Stomach (tissue), 9 donors: Measurements from ENCODE around the gene PRKX. TPM values are rescaled to one million over a fixed set of nuclear protein-coding genes. Genes with fewer than 3 reads are reported as not detected.
"Not testable (repeated sequence)": the region's sequence is repeated elsewhere in the genome, so short reads cannot be mapped to it uniquely, and the experiment has no call there.

Experiments used
- DNase-seq, 2 donors: peaks; one replicate each; pipeline versions ENCODE4 v3.0.0 to v3.0.0-alpha.2; 2013 to 2019
- H3K27ac ChIP-seq, 5 donors: fragments of 200-600 bp in 4 of 5; sonication (generic) in 4 of 5; one replicate each; pipeline ENCODE4 v1.5.1; 2013 to 2019; ENCODE audit warnings: mild to moderate bottlenecking in 1 of 5, moderate library complexity in 1 of 5
- H3K27me3 ChIP-seq, 3 donors: fragments of 200-600 bp; sonication (generic); one replicate each; pipeline ENCODE4 v1.5.1; 2017 to 2019; ENCODE audit warnings: mixed run types in 1 of 3
- H3K36me3 ChIP-seq, 4 donors: fragments of 200-600 bp; sonication (generic); 1 replicate in 3 of 4; 2 replicates in 1 of 4; pipeline ENCODE4 v1.5.1; 2016 to 2019
- H3K4me1 ChIP-seq, 4 donors: fragments of 200-600 bp; sonication (generic); one replicate each; pipeline ENCODE4 v1.5.1; 2016 to 2019
- H3K4me3 ChIP-seq, 4 donors: fragments of 200-600 bp; sonication (generic) in 3 of 4; one replicate each; pipeline ENCODE4 v1.5.1; 2016 to 2019; ENCODE audit warnings: mild to moderate bottlenecking in 1 of 4
- H3K9me3 ChIP-seq, 4 donors: fragments of 200-600 bp; sonication (generic); one replicate each; pipeline ENCODE4 v1.5.1; 2016 to 2019
- CTCF ChIP-seq, 7 experiments: fragments of 450-650 bp in 4 of 7; fragments of 200-600 bp in 3 of 7; sonication (generic) in 3 of 7; IDR thresholded peaks; one replicate each; pipeline ENCODE4 v1.5.1; 2016 to 2019; ENCODE audit warnings: antibody characterized with exemption in 7 of 7, control low read depth in 2 of 7, mild to moderate bottlenecking in 1 of 7
- EP300 ChIP-seq: sonication (generic); formaldehyde crosslinking; IDR thresholded peaks from one replicate; pipeline ENCODE4 v1.6.1; 2017; ENCODE audit warnings: antibody characterized with exemption
- POLR2A ChIP-seq, 4 donors: fragments of 450-650 bp; IDR thresholded peaks; one replicate each; pipeline ENCODE4 v1.6.1; 2016; ENCODE audit warnings: antibody characterized with exemption in 4 of 4, control low read depth in 2 of 4, mild to moderate bottlenecking in 1 of 4, moderate library complexity in 1 of 4
- POLR2AphosphoS5 ChIP-seq, 3 donors: sonication (generic); formaldehyde crosslinking; IDR thresholded peaks; one replicate each; pipeline ENCODE4 v1.6.1; 2016; ENCODE audit warnings: antibody characterized with exemption in 3 of 3
- WGBS, 5 donors: extraction: QIAGEN DNeasy Blood & Tissue Kit in 3 of 5; methylation state at CpG; one replicate each; pipeline versions ENCODE4 v1.1.5 to v1.1.7; 2013 to 2018; 5-methylcytosine and 5-hydroxymethylcytosine counted together
- intact Hi-C: fragments of 100-400 bp; cut with DNase I; formaldehyde crosslinking; loops from one replicate; pipeline ENCODE4 v1.15.1; 2023; ENCODE audit warnings: low total_unique reads
- polyA plus RNA-seq, 3 donors: library from polyadenylated mRNA; stranded (reverse); fragments of 200-250 nt; gene quantifications; one replicate each; pipeline ENCODE4 v1.2.3, GENCODE V29; 2013
- total RNA-seq, 5 donors: library from RNA; depleted of rRNA; stranded (reverse); fragments of >200 nt; gene quantifications; one replicate each; pipeline versions ENCODE4 v1.1.0 to v1.2.3, GENCODE V29; 2014 to 2016
- donor health status: healthy with polysubstance abuse.
- donor health status: Bipolar disorder and iron deficiency.
- donor health status: healthy.

The PRKX gene
- total and polyA plus RNA-seq, 8 donors, result 2.4 to 56.5 (median 8.7) TPM

DNA sequence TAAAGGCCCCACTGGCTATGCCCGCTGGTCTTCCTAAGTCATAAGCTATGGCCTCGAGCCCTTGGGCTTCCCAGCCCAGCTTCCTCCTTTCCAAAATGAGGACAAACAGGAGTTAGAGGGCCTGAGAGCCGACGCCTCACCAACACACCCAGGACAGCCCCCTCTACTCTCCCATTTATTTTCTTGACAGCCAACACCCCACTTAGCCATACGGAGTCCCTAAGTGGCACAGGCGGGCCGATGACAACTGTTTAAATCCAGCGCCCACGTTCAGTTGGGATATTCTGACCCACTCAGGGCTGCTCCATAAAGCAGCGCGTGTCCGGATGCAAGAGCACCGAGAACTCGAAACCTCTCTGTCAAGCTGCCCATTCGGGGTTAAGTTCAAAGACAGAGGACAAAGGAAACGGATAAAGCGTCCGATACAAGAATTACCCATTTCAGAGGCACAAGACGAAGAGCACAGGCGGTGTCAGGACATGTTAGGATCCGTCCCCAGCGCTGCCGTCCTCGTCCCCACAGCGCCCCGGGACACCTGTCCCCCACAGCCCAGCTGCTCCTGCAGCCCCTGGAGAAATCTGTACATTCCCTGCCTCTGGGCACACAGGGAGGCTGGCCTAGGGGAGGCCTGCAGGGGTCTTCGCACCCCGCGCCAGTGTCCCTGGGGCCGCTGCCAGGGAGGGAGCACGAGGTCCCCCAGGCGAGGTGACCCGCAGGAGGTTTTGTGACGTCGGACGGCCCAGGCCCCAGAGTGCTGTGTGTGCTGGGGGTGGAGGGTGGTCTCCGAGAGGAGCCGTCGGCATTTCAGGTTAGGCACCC is 1.2 kb downstream of the PRKX start:
- peak overlapping the region; percentile 68 to 86 (median 80) for H3K27ac ChIP-seq
- no peak for TF ChIP-seq EP300
- TF ChIP-seq POLR2A (IDR thresholded peaks at IDR 0.05), result no peak
- no peak for TF ChIP-seq CTCF (IDR thresholded peaks at IDR 0.05)
- no peak for TF ChIP-seq POLR2AphosphoS5 (IDR thresholded peaks at IDR 0.05)
- peaks cover 0 to 23% (median 8%) of the 10 kb centered on the region in 4 donors for H3K4me1 ChIP-seq
- H3K36me3 ChIP-seq, result no peaks in the 10 kb centered on the region
- peaks cover 0 to 14% (median 0%) of the 10 kb centered on the region in 3 donors for H3K27me3 ChIP-seq
- 1 to 6% (median 5%) methylated on average over 23 to 39 of the region's 39 CpGs for WGBS, 5 donors
- peak overlapping the region; percentile 64 to 81 (median 74) for H3K4me3 ChIP-seq
- intact Hi-C loops, result no loop called here
- peak in 1 of 2 donors; percentile 63 for DNase-seq
- H3K9me3 ChIP-seq, result no peaks in the 10 kb centered on the region

- Histone ChIP-seq H3K9me3 (no peaks in the 10 kb centered on the region), H3K27ac (peak overlapping the region in 4 of 5 donors; percentile 68 to 86 (median 77)), H3K4me1 (peaks cover 0 to 23% (median 8%) of the 10 kb centered on the region in 4 donors), H3K27me3 (peaks cover 0 to 14% (median 0%) of the 10 kb centered on the region in 3 donors), H3K4me3 (peak overlapping the region; percentile 64 to 81 (median 74)), H3K36me3 (no peaks in the 10 kb centered on the region)
- TF ChIP-seq EP300, result no peak
- TF ChIP-seq CTCF (IDR thresholded peaks at IDR 0.05), result no peak
- no peak for TF ChIP-seq POLR2A (IDR thresholded peaks at IDR 0.05)
- TF ChIP-seq POLR2AphosphoS5 (IDR thresholded peaks at IDR 0.05), result no peak
- 14 to 40% (median 31%) methylated on average over 9 to 16 of the region's 16 CpGs for WGBS, 5 donors
- intact Hi-C loops, result no loop called here
- peak in 1 of 2 donors; percentile 23 for DNase-seq
Measured at GRCh38 chrX:3711331-3711917, 2.0 kb downstream of the PRKX start.

- WGBS, 5 donors, result 35 to 66% (median 44%) methylated on average over 6 to 8 of the region's 8 CpGs
- H3K4me1 ChIP-seq, result peaks cover 0 to 13% (median 7%) of the 10 kb centered on the region in 4 donors
- H3K36me3 ChIP-seq, H3K9me3 ChIP-seq, DNase-seq, H3K27ac ChIP-seq, H3K27me3 ChIP-seq, intact Hi-C loops, H3K4me3 ChIP-seq: not testable (repeated sequence)
Measured at GRCh38 chrX:3707673-3708274, 5.7 kb downstream of the PRKX start.

DNA sequence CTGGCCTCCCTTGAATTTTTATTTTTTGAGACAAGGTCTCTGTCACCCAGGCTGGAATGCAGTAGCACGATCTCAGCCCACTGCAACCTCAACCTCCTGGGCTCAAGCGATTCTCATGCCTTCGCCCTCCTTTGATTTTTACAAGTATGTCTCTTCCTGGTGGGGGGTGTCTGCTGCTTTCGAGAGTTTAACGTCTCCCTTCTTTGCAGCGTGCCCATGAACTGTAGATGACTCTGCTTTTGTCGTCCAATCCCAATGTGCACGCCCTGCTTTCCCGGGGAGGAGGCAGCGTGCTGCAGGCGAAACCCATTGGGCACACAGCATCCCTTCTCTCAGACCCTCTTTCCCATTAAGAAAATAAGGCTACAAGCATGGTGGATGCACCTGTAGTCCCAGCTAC is 7.0 kb downstream of the PRKX start:
- H3K27ac ChIP-seq, result no peak overlapping the region
- TF ChIP-seq POLR2AphosphoS5 (IDR thresholded peaks at IDR 0.05) (no peak), POLR2A (IDR thresholded peaks at IDR 0.05) (no peak), EP300 (no peak), CTCF (IDR thresholded peaks at IDR 0.05) (no peak)
- 94 to 98% (median 97%) methylated on average over 11 of the region's 11 CpGs for WGBS, 5 donors

DNA sequence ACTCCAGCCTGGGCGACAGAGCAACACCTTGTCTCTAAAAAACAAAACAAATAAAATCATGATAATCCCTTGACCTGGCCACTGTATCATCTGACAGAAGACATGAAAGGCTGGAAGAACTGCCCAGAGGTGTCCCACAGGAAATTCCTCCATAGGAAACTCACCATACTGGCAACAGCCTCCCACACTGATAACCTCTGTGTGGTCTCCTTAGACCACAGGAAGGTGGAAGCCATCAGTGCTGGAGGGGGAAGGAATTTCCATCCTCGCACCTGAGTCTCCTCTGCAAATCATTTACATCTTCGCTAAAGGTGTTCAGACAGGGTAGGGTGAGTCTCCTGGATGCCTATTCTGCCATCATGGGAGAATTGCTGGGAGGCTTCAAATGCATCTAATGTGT is 10.2 kb downstream of the PRKX start:
- H3K4me3 ChIP-seq, DNase-seq, H3K36me3 ChIP-seq, H3K4me1 ChIP-seq, H3K9me3 ChIP-seq, intact Hi-C loops, H3K27me3 ChIP-seq, H3K27ac ChIP-seq: not testable (repeated sequence)
- 75 to 85% (median 78%) methylated on average over 3 of the region's 3 CpGs for WGBS, 5 donors

More for the DNA sequence above, 7.0 kb downstream of the PRKX start:
- Histone ChIP-seq H3K4me1 (peaks cover 0 to 10% (median 0%) of the 10 kb centered on the region in 4 donors), H3K9me3 (no peaks in the 10 kb centered on the region), H3K27me3 (no peaks in the 10 kb centered on the region), H3K36me3 (no peaks in the 10 kb centered on the region), H3K4me3 (no peak overlapping the region)
- DNase-seq, result no peak
- intact Hi-C loops, result no loop called here

- H3K27ac ChIP-seq, H3K4me3 ChIP-seq: not testable (repeated sequence)
- WGBS, 5 donors, result 48 to 74% (median 62%) methylated on average over 2 to 3 of the region's 3 CpGs
Measured at GRCh38 chrX:3702095-3702494, 11.4 kb downstream of the PRKX start.

GRCh38 chrX:3701445-3701928 is 12.0 kb downstream of the PRKX start:
- H3K27me3 ChIP-seq, intact Hi-C loops, H3K9me3 ChIP-seq, H3K4me1 ChIP-seq, DNase-seq, H3K4me3 ChIP-seq, H3K36me3 ChIP-seq, H3K27ac ChIP-seq: not testable (repeated sequence)
- WGBS, 5 donors, result 86 to 95% (median 93%) methylated on average over 10 of the region's 10 CpGs

More at GRCh38 chrX:3702095-3702494, 11.4 kb downstream of the PRKX start:
- H3K36me3 ChIP-seq, H3K9me3 ChIP-seq, DNase-seq, intact Hi-C loops, H3K27me3 ChIP-seq, H3K4me1 ChIP-seq: not testable (repeated sequence)
